Measurements from ENCODE around the gene LDLRAD2. TPM values are rescaled to one million over a fixed set of nuclear protein-coding genes. Genes with fewer than 3 reads are reported as not detected.
A peak's percentile ranks its signal among the peaks of the same experiment; 100 is the strongest.

The LDLRAD2 gene
- total and polyA plus RNA-seq, 2 of the 8 experiments (the other 6 are each of a cell fraction or from before 2014, with no cell fraction given), result 0.48 to 0.74 TPM

DNA sequence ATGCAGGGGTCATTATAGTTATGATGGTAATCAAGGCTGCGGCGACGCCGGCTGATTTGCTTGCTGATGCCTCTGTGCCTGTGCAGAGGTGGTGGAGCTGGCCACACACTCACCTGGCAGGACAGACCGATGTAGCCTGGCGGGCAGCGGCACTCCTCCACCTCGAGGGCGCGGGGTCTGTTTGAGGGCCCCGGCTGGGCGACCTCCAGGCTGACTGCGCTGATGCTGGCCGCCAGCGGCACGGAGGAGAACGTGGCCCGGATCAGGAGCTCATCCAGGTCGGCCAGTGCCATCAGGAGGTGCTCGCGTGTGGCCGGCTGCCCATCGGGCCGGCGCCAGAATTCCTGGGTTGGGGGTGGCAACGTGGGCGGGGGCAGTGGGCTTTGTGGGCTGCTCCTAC lies 52.7 kb downstream of the LDLRAD2 start:
- Histone ChIP-seq H2BK5ac (ENCODE audit: low read depth, low read length) (0 out of 2 replicates have a peak overlapping the region, but pooled peaks have one; percentile 52), H3K14ac (ENCODE audit: insufficient read length) (no peak overlapping the region), H3K36me3 (ENCODE audit: control insufficient read depth in 2 of 4, insufficient read depth in 4 of 4, low read length in 3 of 4) (peaks cover 7 to 33% (median 26%) of the 10 kb centered on the region in 4 experiments), H4K5ac (ENCODE audit: insufficient read length, low read depth, low read length) (no peak overlapping the region), H2AFZ (ENCODE audit: low read length) (no peak overlapping the region), H2BK20ac (ENCODE audit: low read length) (no peak overlapping the region), H3K4me1 (replicated peaks in 1 of 4; ENCODE audit: control insufficient read depth in 3 of 4, insufficient read depth in 4 of 4, low read length in 3 of 4) (peaks cover 7 to 13% (median 9%) of the 10 kb centered on the region in 4 experiments; a peak in 6 of 7 replicates), H3K9ac (replicated peaks in 1 of 4; ENCODE audit: extremely low read depth in 1 of 4, low read depth in 3 of 4, low read length in 3 of 4) (no peak overlapping the region), H4K20me1 (replicated peaks in 1 of 2; ENCODE audit: control insufficient read depth in 1 of 2, insufficient read depth in 2 of 2, low read length in 2 of 2) (peaks cover 0 to 5% of the 10 kb centered on the region in 2 experiments), H3K79me2 (ENCODE audit: control insufficient read depth in 1 of 2, insufficient read depth in 2 of 2, low read length in 2 of 2) (no peaks in the 10 kb centered on the region), H4K8ac (ENCODE audit: extremely low read depth, insufficient read depth, low read length) (no peak overlapping the region), H3K18ac (ENCODE audit: extremely low read depth, low read length) (no peak overlapping the region), H4K91ac (replicated peaks; ENCODE audit: insufficient read length, low read length) (no peak overlapping the region), H3K27me3 (replicated peaks in 1 of 4; ENCODE audit: control insufficient read depth in 3 of 4, extremely low read depth in 1 of 4, insufficient read depth in 3 of 4, low read length in 3 of 4) (no peaks in the 10 kb centered on the region), H3K27ac (ENCODE audit: low read depth, low read length) (no peak overlapping the region), H2BK12ac (ENCODE audit: low read depth, low read length) (no peak overlapping the region), H3K4ac (replicated peaks; ENCODE audit: insufficient read length, low read depth, low read length) (no peak overlapping the region), H3K56ac (replicated peaks; ENCODE audit: insufficient read length, low read depth, low read length) (no peak overlapping the region), H3K79me1 (ENCODE audit: low read depth, low read length) (no peaks in the 10 kb centered on the region; the same call in 1 of the 2 replicates), H2AK5ac (ENCODE audit: low read depth, low read length) (no peak overlapping the region), H2BK15ac (ENCODE audit: low read length) (no peak overlapping the region), H3K4me3 (ENCODE audit: extremely low read depth in 1 of 4, insufficient read depth in 2 of 4, low read depth in 3 of 4, low read length in 4 of 4) (no peak overlapping the region), H3K23me2 (ENCODE audit: low read depth, low read length) (no peaks in the 10 kb centered on the region), H2BK120ac (replicated peaks; ENCODE audit: low read depth, low read length) (no peak overlapping the region), H3K4me2 (ENCODE audit: insufficient read depth in 1 of 2, low read depth in 2 of 2, low read length in 2 of 2) (no peak overlapping the region), H3K23ac (ENCODE audit: insufficient read length) (no peak overlapping the region), H3K9me3 (ENCODE audit: insufficient read depth in 2 of 2, low read depth in 1 of 2, low read length in 1 of 2) (no peaks in the 10 kb centered on the region)
- FAIRE-seq (no peak), DNase-seq (ENCODE audit: low read depth in 1 of 2, low spot score in 2 of 2) (no peak)
- POLR2A ChIA-PET (ENCODE audit: partially characterized antibody), result no interaction called here
- 92% methylated on average over 25 of the region's 27 CpGs; no CpG with 5 or more reads in 1 of the 2 experiments for WGBS, 2 experiments (ENCODE audit: extremely low coverage in 1 of 2, insufficient coverage in 1 of 2, insufficient read length in 1 of 2, insufficient replicate concordance in 2 of 2, low coverage in 1 of 2, low lambda C conversion rate in 2 of 2, missing lambda C conversion rate in 1 of 2)
- CTCF ChIA-PET (ENCODE audit: partially characterized antibody), result interaction anchor here (1.1 to 2.1 kb wide), 2 partner anchors 99 to 116 kb away, joined by 3 to 8 read pairs; no protein-coding TSS in a partner anchor
- no peak for TF ChIP-seq CBX8 (IDR thresholded peaks at IDR 0.05; ENCODE audit: borderline replicate concordance, low read depth, low read length)
- TF ChIP-seq, protein P1, sequence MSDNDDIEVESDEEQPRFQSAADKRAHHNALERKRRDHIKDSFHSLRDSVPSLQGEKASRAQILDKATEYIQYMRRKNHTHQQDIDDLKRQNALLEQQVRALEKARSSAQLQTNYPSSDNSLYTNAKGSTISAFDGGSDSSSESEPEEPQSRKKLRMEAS (IDR thresholded peaks at IDR 0.05), result no peak

Data from H1 (cell line).